ENCODE data around the gene KBTBD12.

DNA sequence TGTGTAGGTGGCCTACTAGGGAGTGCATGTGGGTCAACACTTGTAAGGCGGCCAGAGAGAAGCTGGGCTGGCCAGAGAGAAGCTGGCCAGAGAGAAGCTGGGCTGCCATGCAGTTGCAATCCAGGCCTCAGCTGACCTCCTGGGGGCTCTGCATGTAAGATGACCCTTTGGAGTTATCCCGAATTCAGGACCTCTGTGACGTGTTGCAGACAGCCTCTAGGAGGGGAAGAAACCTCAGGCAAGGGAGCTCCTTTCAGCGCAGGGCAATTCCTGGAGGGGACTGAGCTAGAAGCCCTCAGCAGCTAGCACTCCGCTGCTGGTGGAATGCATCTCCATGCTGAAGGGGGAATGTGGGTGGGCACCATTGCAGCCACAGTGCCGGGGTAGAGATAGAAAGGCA lies 15.8 kb upstream of the KBTBD12 start:
- TF ChIP-seq, protein P1, sequence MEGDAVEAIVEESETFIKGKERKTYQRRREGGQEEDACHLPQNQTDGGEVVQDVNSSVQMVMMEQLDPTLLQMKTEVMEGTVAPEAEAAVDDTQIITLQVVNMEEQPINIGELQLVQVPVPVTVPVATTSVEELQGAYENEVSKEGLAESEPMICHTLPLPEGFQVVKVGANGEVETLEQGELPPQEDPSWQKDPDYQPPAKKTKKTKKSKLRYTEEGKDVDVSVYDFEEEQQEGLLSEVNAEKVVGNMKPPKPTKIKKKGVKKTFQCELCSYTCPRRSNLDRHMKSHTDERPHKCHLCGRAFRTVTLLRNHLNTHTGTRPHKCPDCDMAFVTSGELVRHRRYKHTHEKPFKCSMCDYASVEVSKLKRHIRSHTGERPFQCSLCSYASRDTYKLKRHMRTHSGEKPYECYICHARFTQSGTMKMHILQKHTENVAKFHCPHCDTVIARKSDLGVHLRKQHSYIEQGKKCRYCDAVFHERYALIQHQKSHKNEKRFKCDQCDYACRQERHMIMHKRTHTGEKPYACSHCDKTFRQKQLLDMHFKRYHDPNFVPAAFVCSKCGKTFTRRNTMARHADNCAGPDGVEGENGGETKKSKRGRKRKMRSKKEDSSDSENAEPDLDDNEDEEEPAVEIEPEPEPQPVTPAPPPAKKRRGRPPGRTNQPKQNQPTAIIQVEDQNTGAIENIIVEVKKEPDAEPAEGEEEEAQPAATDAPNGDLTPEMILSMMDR (conservative IDR thresholded peaks at IDR 0.05 in 1 of 2, IDR thresholded peaks at IDR 0.05 in 1 of 2; ENCODE audit: low read depth in 1 of 2, low read length in 2 of 2), result no peak
- no peak for TF ChIP-seq EZH2 (IDR thresholded peaks at IDR 0.05; ENCODE audit: low read length, missing control alignments)

All from fibroblast of lung (primary cell).